ENCODE measurements around the gene UFC1. TPM values are rescaled to one million over a fixed set of nuclear protein-coding genes. Genes with fewer than 3 reads are reported as not detected.

UFC1 gene
- total and polyA plus RNA-seq, 2 experiments from 2014 or later: 105 to 119 TPM

- peak overlapping the region; percentile 25 for H2AFZ ChIP-seq
- WGBS (ENCODE audit: low lambda C conversion rate, missing lambda C conversion rate): 66% methylated on average over 27 of the region's 27 CpGs
Measured at GRCh38 chr1:161196521-161197451, 43.0 kb downstream of the UFC1 start.

DNA sequence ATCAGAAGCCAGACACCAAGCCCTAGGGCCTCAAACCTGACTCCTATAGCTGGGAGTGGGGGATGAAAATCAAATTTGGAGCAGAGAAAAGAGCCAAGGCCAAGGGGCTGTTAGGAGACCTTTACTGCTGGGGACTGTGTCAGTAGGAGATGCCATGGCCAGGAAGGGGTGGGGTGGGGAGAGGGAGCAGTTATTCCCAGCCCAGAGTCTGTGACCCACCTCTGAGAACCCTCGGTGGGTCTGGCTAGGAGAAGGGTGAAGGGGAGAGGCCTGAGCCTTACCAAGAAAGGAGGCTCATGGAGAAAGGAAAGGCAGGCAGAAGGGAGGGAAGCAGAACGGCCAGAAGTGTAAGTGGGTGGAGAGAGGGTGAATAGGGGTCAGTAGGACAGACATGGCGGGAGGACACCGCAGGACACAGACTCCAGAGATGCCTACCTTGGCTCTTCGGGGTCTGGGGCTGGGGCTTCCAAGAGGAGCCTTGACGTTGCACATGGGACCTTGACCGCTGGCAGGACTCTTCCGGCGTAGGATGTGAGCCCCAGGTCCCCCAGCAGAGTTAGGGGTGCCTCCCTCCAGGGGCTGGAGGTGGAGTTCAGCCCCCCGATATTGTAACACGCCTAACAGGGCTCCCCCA, 43.9 kb downstream of the UFC1 start:
- Histone ChIP-seq H3K9me3 (ENCODE audit: low read depth) (no peaks in the 10 kb centered on the region), H3K9me2 (replicated peaks; ENCODE audit: insufficient read depth) (no peaks in the 10 kb centered on the region), H4K20me1 (ENCODE audit: insufficient read depth, poor library complexity, severe bottlenecking) (no peaks in the 10 kb centered on the region), H3K4me1 (ENCODE audit: insufficient read depth) (peaks cover 35% of the 10 kb centered on the region), H3K4me3 (no peak overlapping the region), H3K79me2 (peaks cover 2% of the 10 kb centered on the region), H3K36me3 (replicated peaks; ENCODE audit: insufficient read depth, low read depth) (no peaks in the 10 kb centered on the region), H2AFZ (no peak overlapping the region), H3K27me3 (no peaks in the 10 kb centered on the region), H3K4me2 (peak overlapping the region; percentile 76), H3K27ac (peak overlapping the region; percentile 96)
- DNase-seq (ENCODE audit: low spot score): no peak
- 76% methylated on average over 11 of the region's 11 CpGs for WGBS (ENCODE audit: low lambda C conversion rate, missing lambda C conversion rate)
- TF ChIP-seq EZH2 (IDR thresholded peaks at IDR 0.05; ENCODE audit: borderline replicate concordance): no peak
- TF ChIP-seq, protein P1, sequence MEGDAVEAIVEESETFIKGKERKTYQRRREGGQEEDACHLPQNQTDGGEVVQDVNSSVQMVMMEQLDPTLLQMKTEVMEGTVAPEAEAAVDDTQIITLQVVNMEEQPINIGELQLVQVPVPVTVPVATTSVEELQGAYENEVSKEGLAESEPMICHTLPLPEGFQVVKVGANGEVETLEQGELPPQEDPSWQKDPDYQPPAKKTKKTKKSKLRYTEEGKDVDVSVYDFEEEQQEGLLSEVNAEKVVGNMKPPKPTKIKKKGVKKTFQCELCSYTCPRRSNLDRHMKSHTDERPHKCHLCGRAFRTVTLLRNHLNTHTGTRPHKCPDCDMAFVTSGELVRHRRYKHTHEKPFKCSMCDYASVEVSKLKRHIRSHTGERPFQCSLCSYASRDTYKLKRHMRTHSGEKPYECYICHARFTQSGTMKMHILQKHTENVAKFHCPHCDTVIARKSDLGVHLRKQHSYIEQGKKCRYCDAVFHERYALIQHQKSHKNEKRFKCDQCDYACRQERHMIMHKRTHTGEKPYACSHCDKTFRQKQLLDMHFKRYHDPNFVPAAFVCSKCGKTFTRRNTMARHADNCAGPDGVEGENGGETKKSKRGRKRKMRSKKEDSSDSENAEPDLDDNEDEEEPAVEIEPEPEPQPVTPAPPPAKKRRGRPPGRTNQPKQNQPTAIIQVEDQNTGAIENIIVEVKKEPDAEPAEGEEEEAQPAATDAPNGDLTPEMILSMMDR (IDR thresholded peaks at IDR 0.05; ENCODE audit: poor library complexity): no peak
- no peak for TF ChIP-seq EZH2phosphoT487 (IDR thresholded peaks at IDR 0.05; ENCODE audit: low read depth, severe bottlenecking, unreplicated experiment)

More at GRCh38 chr1:161196521-161197451, 43.0 kb downstream of the UFC1 start:
- no peaks in the 10 kb centered on the region for H3K79me2 ChIP-seq
- no peak overlapping the region for H3K4me3 ChIP-seq
- DNase-seq (ENCODE audit: low spot score): peak; percentile 73
- no peaks in the 10 kb centered on the region for H3K27me3 ChIP-seq
- no peaks in the 10 kb centered on the region for H3K9me2 ChIP-seq (replicated peaks; ENCODE audit: insufficient read depth)
- H3K4me1 ChIP-seq (ENCODE audit: insufficient read depth): peaks cover 35% of the 10 kb centered on the region
- no peaks in the 10 kb centered on the region for H4K20me1 ChIP-seq (ENCODE audit: insufficient read depth, poor library complexity, severe bottlenecking)
- no peaks in the 10 kb centered on the region for H3K9me3 ChIP-seq (ENCODE audit: low read depth)
- peak overlapping the region; percentile 96 for H3K27ac ChIP-seq
- peak overlapping the region; percentile 76 for H3K4me2 ChIP-seq
- H3K36me3 ChIP-seq (replicated peaks; ENCODE audit: insufficient read depth, low read depth): no peaks in the 10 kb centered on the region
- TF ChIP-seq EZH2phosphoT487 (IDR thresholded peaks at IDR 0.05; ENCODE audit: low read depth, severe bottlenecking, unreplicated experiment) (no peak), EZH2 (IDR thresholded peaks at IDR 0.05; ENCODE audit: borderline replicate concordance) (no peak)
- TF ChIP-seq, protein P1 (IDR thresholded peaks at IDR 0.05; ENCODE audit: poor library complexity): no peak

- H2AFZ ChIP-seq: no peak overlapping the region
- H3K27me3 ChIP-seq: no peaks in the 10 kb centered on the region
- H3K27ac ChIP-seq: peak overlapping the region; percentile 96
- H3K36me3 ChIP-seq (replicated peaks; ENCODE audit: insufficient read depth, low read depth): no peaks in the 10 kb centered on the region
- WGBS (ENCODE audit: low lambda C conversion rate, missing lambda C conversion rate): 27% methylated on average over 19 of the region's 20 CpGs
- peak overlapping the region; percentile 76 for H3K4me2 ChIP-seq
- TF ChIP-seq EZH2phosphoT487 (IDR thresholded peaks at IDR 0.05; ENCODE audit: low read depth, severe bottlenecking, unreplicated experiment): no peak
- TF ChIP-seq, protein P1 (IDR thresholded peaks at IDR 0.05; ENCODE audit: poor library complexity): peak; percentile 25
- H3K4me3 ChIP-seq: no peak overlapping the region
- H4K20me1 ChIP-seq (ENCODE audit: insufficient read depth, poor library complexity, severe bottlenecking): no peaks in the 10 kb centered on the region
- peaks cover 9% of the 10 kb centered on the region for H3K79me2 ChIP-seq
- peak; percentile 68 for DNase-seq (ENCODE audit: low spot score)
- no peaks in the 10 kb centered on the region for H3K9me3 ChIP-seq (ENCODE audit: low read depth)
- H3K9me2 ChIP-seq (replicated peaks; ENCODE audit: insufficient read depth): no peaks in the 10 kb centered on the region
- H3K4me1 ChIP-seq (ENCODE audit: insufficient read depth): peaks cover 39% of the 10 kb centered on the region
Measured at GRCh38 chr1:161198194-161198896, 44.6 kb downstream of the UFC1 start.

Measured in hepatocyte (in vitro differentiated cells).